Adipocyte (in vitro differentiated cells): ENCODE results near the gene PNMA6F.

Experiments
- DNase-seq: peaks from one replicate; pipeline ENCODE4 v3.0.0-alpha.2; 2015; ENCODE audit warnings: low read depth
- H3K27me3 ChIP-seq: replicated peaks from 2 replicates; pipeline ENCODE4 v1.7.0; 2013; ENCODE audit warnings: mild to moderate bottlenecking, low read length, moderate library complexity; ENCODE audit not compliant: control insufficient read depth, insufficient read depth
- H3K36me3 ChIP-seq: 2 replicates; pipeline ENCODE4 v1.7.0; 2013; ENCODE audit warnings: low read length, mild to moderate bottlenecking, moderate library complexity; ENCODE audit not compliant: control insufficient read depth, insufficient read depth, severe bottlenecking
- H3K4me1 ChIP-seq: 2 replicates; pipeline ENCODE4 v1.7.0; 2013; ENCODE audit warnings: mild to moderate bottlenecking, low read length, moderate library complexity; ENCODE audit not compliant: control insufficient read depth, insufficient read depth
- H3K4me3 ChIP-seq: 2 replicates; pipeline ENCODE4 v1.7.0; 2013; ENCODE audit warnings: mild to moderate bottlenecking, low read length, moderate library complexity
- H3K9ac ChIP-seq: 2 replicates; pipeline ENCODE4 v1.7.0; 2013; ENCODE audit warnings: mild to moderate bottlenecking, low read length, moderate library complexity
- H3K9me3 ChIP-seq: 2 replicates; pipeline ENCODE4 v1.7.0; 2013; ENCODE audit warnings: mild to moderate bottlenecking, low read length, moderate library complexity; ENCODE audit not compliant: control insufficient read depth

PNMA6F gene

GRCh38 chrX:153321381-153322124 lies at the start of gene PNMA6F:
PNMA6F (minus strand) TSS chrX:153321767; CDS start chrX:153320674, 1,093 bp downstream.
- peaks cover 18% of the 10 kb centered on the region for H3K27me3 ChIP-seq
- no peak within 1 kb of the TSS for H3K9ac ChIP-seq
- no peak within 1 kb of the TSS for H3K4me3 ChIP-seq
- H3K36me3 ChIP-seq: no peaks in the 10 kb centered on the region
- H3K4me1 ChIP-seq: no peaks in the 10 kb centered on the region
- peaks cover 30% of the 10 kb centered on the region for H3K9me3 ChIP-seq
- DNase-seq: no peak

DNA sequence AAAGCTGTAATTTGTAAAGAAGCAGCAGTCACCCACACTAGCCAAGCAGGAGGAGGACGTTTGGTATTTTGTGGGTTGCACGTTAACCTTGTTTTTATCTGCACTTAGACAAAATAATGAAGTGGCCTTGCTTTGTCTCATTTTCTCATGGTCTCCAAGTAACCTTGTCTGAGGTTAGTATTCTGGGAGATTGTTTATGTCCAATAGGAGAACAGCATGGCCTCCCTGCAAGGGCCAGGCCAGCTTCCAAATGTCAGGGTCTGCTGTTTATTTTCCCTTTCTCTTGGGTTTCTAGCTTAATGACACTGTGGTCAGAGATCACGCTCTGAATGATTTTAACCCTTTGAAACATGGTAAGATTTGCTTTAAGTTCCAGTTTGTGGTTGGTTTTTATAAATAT lies 49.7 kb upstream of the PNMA6F start:
- H3K4me1 ChIP-seq: peaks cover 12% of the 10 kb centered on the region
- no peak overlapping the region for H3K4me3 ChIP-seq
- no peak overlapping the region for H3K9ac ChIP-seq
- H3K27me3 ChIP-seq: peaks cover 7% of the 10 kb centered on the region
- no peaks in the 10 kb centered on the region for H3K36me3 ChIP-seq
- no peak for DNase-seq
- H3K9me3 ChIP-seq: peaks cover under 1% of the 10 kb centered on the region

GRCh38 chrX:153370293-153371055 lies 48.9 kb upstream of the PNMA6F start:
- Histone ChIP-seq H3K36me3 (no peaks in the 10 kb centered on the region), H3K4me3 (no peak overlapping the region), H3K4me1 (peaks cover 12% of the 10 kb centered on the region), H3K9me3 (peaks cover 4% of the 10 kb centered on the region), H3K9ac (no peak overlapping the region), H3K27me3 (peaks cover 7% of the 10 kb centered on the region)
- DNase-seq: no peak

- peaks cover 13% of the 10 kb centered on the region for H3K27me3 ChIP-seq
- DNase-seq: no peak
- no peak overlapping the region for H3K4me3 ChIP-seq
- no peak overlapping the region for H3K9ac ChIP-seq
- H3K36me3 ChIP-seq: no peaks in the 10 kb centered on the region
- peaks cover 12% of the 10 kb centered on the region for H3K4me1 ChIP-seq
- H3K9me3 ChIP-seq: peaks cover 4% of the 10 kb centered on the region
Observed at GRCh38 chrX:153366878-153367538, 45.4 kb upstream of the PNMA6F start.

GRCh38 chrX:153366119-153366518 lies 44.6 kb upstream of the PNMA6F start:
- Histone ChIP-seq H3K9ac (no peak overlapping the region), H3K9me3 (peaks cover 4% of the 10 kb centered on the region), H3K36me3 (no peaks in the 10 kb centered on the region), H3K4me3 (no peak overlapping the region), H3K27me3 (peaks cover 13% of the 10 kb centered on the region), H3K4me1 (peaks cover 9% of the 10 kb centered on the region)
- no peak for DNase-seq

- H3K36me3 ChIP-seq: no peaks in the 10 kb centered on the region
- peaks cover 4% of the 10 kb centered on the region for H3K9me3 ChIP-seq
- DNase-seq: no peak
- H3K27me3 ChIP-seq: peaks cover 13% of the 10 kb centered on the region
- peaks cover 6% of the 10 kb centered on the region for H3K4me1 ChIP-seq
- H3K4me3 ChIP-seq: no peak overlapping the region
- H3K9ac ChIP-seq: no peak overlapping the region
Observed at GRCh38 chrX:153365670-153366069, 44.1 kb upstream of the PNMA6F start.

- no peaks in the 10 kb centered on the region for H3K4me1 ChIP-seq
- no peak overlapping the region for H3K9ac ChIP-seq
- peak; percentile 11 for DNase-seq
- H3K4me3 ChIP-seq: no peak overlapping the region
- peaks cover 10% of the 10 kb centered on the region for H3K27me3 ChIP-seq
- H3K9me3 ChIP-seq: peaks cover 21% of the 10 kb centered on the region
- H3K36me3 ChIP-seq: no peaks in the 10 kb centered on the region
Observed at GRCh38 chrX:153361781-153362397, 40.3 kb upstream of the PNMA6F start.

DNA sequence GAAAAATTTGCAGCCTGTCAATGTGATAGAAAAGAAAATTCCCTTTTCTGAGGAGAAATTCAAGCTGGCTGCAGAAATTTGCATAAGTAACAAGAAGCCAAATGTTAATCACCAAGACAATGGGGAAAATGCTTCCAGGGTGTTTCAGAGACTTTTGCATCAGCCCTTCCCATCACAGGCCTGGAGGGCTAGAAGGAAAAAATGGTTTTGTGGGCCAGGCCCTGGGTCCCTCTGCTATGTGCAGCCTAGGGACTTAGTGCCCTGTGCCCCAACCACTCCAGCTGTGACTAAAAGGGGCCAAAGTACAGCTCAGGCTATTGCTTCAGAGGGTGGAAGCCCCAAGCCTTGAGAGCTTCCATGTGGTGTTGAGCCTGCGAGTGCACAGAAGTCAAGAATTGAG lies 36.3 kb upstream of the PNMA6F start:
- Histone ChIP-seq H3K4me1 (no peaks in the 10 kb centered on the region), H3K9me3 (peaks cover 17% of the 10 kb centered on the region), H3K27me3 (peaks cover 10% of the 10 kb centered on the region), H3K4me3 (no peak overlapping the region), H3K9ac (no peak overlapping the region), H3K36me3 (no peaks in the 10 kb centered on the region)
- DNase-seq: no peak

DNA sequence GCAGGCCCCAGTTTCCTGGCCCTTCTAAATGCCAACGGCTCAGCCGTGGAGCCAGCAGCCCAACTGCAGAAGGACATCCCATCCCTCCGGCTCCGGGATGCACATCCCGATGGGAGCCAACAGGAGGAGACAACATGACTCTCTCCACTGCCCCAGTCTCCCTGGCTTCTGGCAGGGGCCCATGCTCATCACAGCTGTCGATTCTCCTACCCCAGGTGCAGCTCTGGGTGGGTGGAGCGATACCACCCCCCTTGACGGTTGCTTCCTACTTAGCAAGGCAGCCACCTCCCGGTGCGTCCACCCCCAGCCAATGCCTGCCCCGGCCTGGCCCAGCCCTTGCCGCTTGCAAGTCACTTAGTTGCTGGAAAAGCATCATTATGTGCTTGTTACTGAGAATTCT lies 31.8 kb upstream of the PNMA6F start:
- Histone ChIP-seq H3K36me3 (peaks cover 14% of the 10 kb centered on the region), H3K9me3 (peaks cover 12% of the 10 kb centered on the region), H3K4me3 (no peak overlapping the region), H3K9ac (no peak overlapping the region), H3K27me3 (peaks cover 7% of the 10 kb centered on the region), H3K4me1 (no peaks in the 10 kb centered on the region)
- no peak for DNase-seq

DNA sequence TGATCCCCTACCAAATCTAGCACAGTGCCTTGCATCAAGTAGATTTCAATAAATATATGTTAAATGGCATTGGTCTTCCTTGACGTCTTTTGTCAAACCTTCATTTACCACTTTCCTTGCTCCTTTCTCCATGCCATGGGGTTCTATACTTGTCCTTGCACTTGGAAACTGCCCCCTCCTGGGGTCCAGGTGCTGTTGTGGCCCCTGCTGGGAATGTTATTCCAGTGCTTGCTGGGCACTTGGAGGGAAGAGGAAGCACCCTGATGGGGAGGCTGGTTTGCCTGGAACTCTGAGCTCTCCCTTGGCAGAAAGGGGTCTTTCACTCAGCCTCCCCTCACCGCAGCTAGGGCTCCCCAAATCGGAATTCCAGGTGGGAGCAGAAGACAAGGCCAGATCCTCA lies 31.3 kb upstream of the PNMA6F start:
- no peak for DNase-seq
- peaks cover 7% of the 10 kb centered on the region for H3K9me3 ChIP-seq
- no peak overlapping the region for H3K9ac ChIP-seq

DNA sequence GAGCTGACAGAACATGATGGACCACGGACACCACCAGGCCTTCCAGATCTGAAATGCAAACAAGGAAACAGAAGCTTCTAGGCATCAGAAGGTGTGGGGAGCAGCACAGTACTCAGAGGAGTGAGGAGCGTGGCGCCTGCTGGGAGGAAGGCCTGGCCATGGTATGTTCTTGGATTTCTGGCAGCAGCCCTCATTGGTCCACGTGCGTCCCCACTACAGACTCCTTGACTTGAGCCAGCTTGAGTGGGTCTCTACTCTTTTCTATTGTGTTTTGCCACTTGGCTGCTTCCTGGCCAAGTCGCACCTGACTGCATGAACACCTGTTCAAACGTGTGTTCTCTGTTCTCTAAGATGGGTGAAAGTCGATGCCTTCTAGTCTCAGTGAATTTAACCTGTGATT lies 30.4 kb upstream of the PNMA6F start:
- Histone ChIP-seq H3K36me3 (peaks cover 29% of the 10 kb centered on the region), H3K4me1 (no peaks in the 10 kb centered on the region), H3K4me3 (no peak overlapping the region), H3K9me3 (no peaks in the 10 kb centered on the region), H3K9ac (no peak overlapping the region), H3K27me3 (peaks cover 4% of the 10 kb centered on the region)
- DNase-seq: no peak

More for the DNA sequence above, 31.3 kb upstream of the PNMA6F start:
- peaks cover 20% of the 10 kb centered on the region for H3K36me3 ChIP-seq
- no peak overlapping the region for H3K4me3 ChIP-seq
- peaks cover 7% of the 10 kb centered on the region for H3K27me3 ChIP-seq
- H3K4me1 ChIP-seq: no peaks in the 10 kb centered on the region
